DMS53 (cell line): ENCODE data around the gene GOLGA2.
"Not testable (repeated sequence)": the region's sequence is repeated elsewhere in the genome, so short reads cannot be mapped to it uniquely, and the experiment has no call there.

Experiments used
- DNase-seq: peaks from one replicate; lab custom pipeline; 2025; lab: John Stamatoyannopoulos, UW

The GOLGA2 gene

GRCh38 chr9:128242828-128243214, 33.0 kb downstream of the GOLGA2 start:
- DNase-seq: no peak

- DNase-seq: no peak
Measured at GRCh38 chr9:128242124-128242523, 33.7 kb downstream of the GOLGA2 start.

- DNase-seq: peak; percentile 50
Measured at GRCh38 chr9:128233817-128234406, 41.9 kb downstream of the GOLGA2 start.

GRCh38 chr9:128232528-128233428, 43.0 kb downstream of the GOLGA2 start:
- no peak for DNase-seq

GRCh38 chr9:128231638-128232527, 43.9 kb downstream of the GOLGA2 start:
- no peak for DNase-seq

- DNase-seq: not testable (repeated sequence)
Measured at GRCh38 chr9:128230897-128231296, 44.9 kb downstream of the GOLGA2 start.

- no peak for DNase-seq
Measured at GRCh38 chr9:128226412-128226801, 49.4 kb downstream of the GOLGA2 start.

GRCh38 chr9:128225770-128226411, 49.9 kb downstream of the GOLGA2 start:
- no peak for DNase-seq

GRCh38 chr9:128224877-128225276, 50.9 kb downstream of the GOLGA2 start:
- DNase-seq: no peak

GRCh38 chr9:128222880-128223670, 52.7 kb downstream of the GOLGA2 start:
- DNase-seq: no peak

GRCh38 chr9:128222026-128222425, 53.8 kb downstream of the GOLGA2 start:
- DNase-seq: no peak

GRCh38 chr9:128219831-128220230, 56.0 kb downstream of the GOLGA2 start:
- DNase-seq: no peak

- peak; percentile 36 for DNase-seq
Measured at GRCh38 chr9:128218518-128219389, 57.1 kb downstream of the GOLGA2 start.

- no peak for DNase-seq
Measured at GRCh38 chr9:128218172-128218517, 57.7 kb downstream of the GOLGA2 start.

GRCh38 chr9:128216781-128217553, 58.8 kb downstream of the GOLGA2 start:
- no peak for DNase-seq

GRCh38 chr9:128215491-128216409, 60.1 kb downstream of the GOLGA2 start:
- DNase-seq: no peak

- no peak for DNase-seq
Measured at GRCh38 chr9:128214571-128215490, 61.0 kb downstream of the GOLGA2 start.
